Activated T-helper 1 cell treated with anti-CD3 and anti-CD28 coated beads, Interleukin-2, amount 50 U/mL, for 16 hours (primary cell): Measurements from ENCODE around the gene ZNF444.

Experiments
- DNase-seq, 2 donors: peaks; one replicate each; pipeline ENCODE4 v3.0.0-alpha.2; 2020; ENCODE audit warnings: low read depth in 1 of 2, low spot score in 1 of 2

The ZNF444 gene

GRCh38 chr19:56106993-56107392 lies 34.1 kb upstream of the ZNF444 start:
- DNase-seq, result no peak

GRCh38 chr19:56107626-56108351 lies 33.3 kb upstream of the ZNF444 start:
- DNase-seq, result no peak

- DNase-seq, result no peak
These were observed 32.5 kb upstream of the ZNF444 start for GRCh38 chr19:56108447-56109195.

GRCh38 chr19:56109226-56109625 lies 31.9 kb upstream of the ZNF444 start:
- DNase-seq, result no peak

GRCh38 chr19:56110515-56111448 lies 30.3 kb upstream of the ZNF444 start:
- DNase-seq, result no peak

GRCh38 chr19:56111601-56112312 lies 29.3 kb upstream of the ZNF444 start:
- no peak for DNase-seq

- DNase-seq, result no peak
These were observed 28.8 kb upstream of the ZNF444 start for GRCh38 chr19:56112313-56112709.

- no peak for DNase-seq
These were observed 27.9 kb upstream of the ZNF444 start for GRCh38 chr19:56113074-56113632.

GRCh38 chr19:56114051-56114777 lies 26.9 kb upstream of the ZNF444 start:
- no peak for DNase-seq

- DNase-seq, result no peak
These were observed 26.3 kb upstream of the ZNF444 start for GRCh38 chr19:56114778-56115110.

- no peak for DNase-seq
These were observed 25.6 kb upstream of the ZNF444 start for GRCh38 chr19:56115490-56115889.

GRCh38 chr19:56116606-56117005 lies 24.5 kb upstream of the ZNF444 start:
- no peak for DNase-seq

- DNase-seq, result no peak
These were observed 23.7 kb upstream of the ZNF444 start for GRCh38 chr19:56117376-56117884.

- DNase-seq, result no peak
These were observed 23.2 kb upstream of the ZNF444 start for GRCh38 chr19:56117889-56118288.

GRCh38 chr19:56118666-56119581 lies 22.2 kb upstream of the ZNF444 start:
- no peak for DNase-seq

- no peak for DNase-seq
These were observed 21.5 kb upstream of the ZNF444 start for GRCh38 chr19:56119582-56119978.

- no peak for DNase-seq
These were observed 21.1 kb upstream of the ZNF444 start for GRCh38 chr19:56120002-56120370.

GRCh38 chr19:56120371-56121179 lies 20.5 kb upstream of the ZNF444 start:
- DNase-seq, result peak; percentile 47 to 77
